Upper lobe of left lung (tissue), 6 donors: ENCODE data around the gene GSG1L. TPM values are rescaled to one million over a fixed set of nuclear protein-coding genes. Genes with fewer than 3 reads are reported as not detected.

Experiments used
- ATAC-seq, 2 donors: fragments of 200-7000 bp; cut with Tn5 transposase; one replicate each; pipeline ENCODE4 v1.9.1; 2022; ENCODE audit warnings: mild to moderate bottlenecking in 2 of 2, moderate library complexity in 2 of 2; ENCODE audit not compliant: low FRiP score in 2 of 2
- DNase-seq, 2 donors: peaks; one replicate each; pipeline ENCODE4 v3.0.0-alpha.2; 2019 to 2020
- H3K27ac ChIP-seq, 4 donors: fragments of 200-600 bp; sonication (generic); one replicate each; pipeline ENCODE4 v1.5.1; 2016 to 2019
- H3K27me3 ChIP-seq, 4 donors: fragments of 200-600 bp; sonication (generic); one replicate each; pipeline ENCODE4 v1.5.1; 2017 to 2019
- H3K36me3 ChIP-seq, 4 donors: fragments of 200-600 bp; sonication (generic); one replicate each; pipeline ENCODE4 v1.5.1; 2016 to 2019
- H3K4me1 ChIP-seq, 4 donors: fragments of 200-600 bp; sonication (generic); one replicate each; pipeline ENCODE4 v1.5.1; 2018 to 2019
- H3K4me3 ChIP-seq, 4 donors: fragments of 200-600 bp; sonication (generic); one replicate each; pipeline ENCODE4 v1.5.1; 2017 to 2019; ENCODE audit warnings: mild to moderate bottlenecking in 2 of 4, moderate library complexity in 1 of 4
- H3K9me3 ChIP-seq, 4 donors: fragments of 200-600 bp; sonication (generic); one replicate each; pipeline ENCODE4 v1.5.1; 2018 to 2019
- EP300 ChIP-seq, 4 donors: sonication (generic); formaldehyde crosslinking; IDR thresholded peaks; one replicate each; pipeline ENCODE4 v1.5.1; 2017; ENCODE audit warnings: antibody characterized with exemption in 4 of 4, control low read depth in 2 of 4
- POLR2A ChIP-seq, 4 donors: fragments of 450-650 bp; IDR thresholded peaks; one replicate each; pipeline ENCODE4 v1.5.1; 2016 to 2017; ENCODE audit warnings: antibody characterized with exemption in 4 of 4, mild to moderate bottlenecking in 2 of 4
- POLR2AphosphoS5 ChIP-seq, 2 donors: sonication (generic); formaldehyde crosslinking; IDR thresholded peaks; one replicate each; pipeline ENCODE4 v1.5.1; 2017; ENCODE audit warnings: antibody characterized with exemption in 2 of 2
- WGBS, 2 donors: methylation state at CpG; one replicate each; pipeline ENCODE4 v1.1.5; 2017 to 2018; 5-methylcytosine and 5-hydroxymethylcytosine counted together
- total RNA-seq, 6 donors: library from RNA; depleted of rRNA in 4 of 6; stranded (reverse); fragments of >200 nt in 4 of 6; gene quantifications; one replicate each; pipeline versions ENCODE4 v1.1.0 to v1.2.1, GENCODE V29; 2016 to 2021
- TF ChIP-seq, protein P1 (sequence below), 6 experiments: fragments of 450-650 bp in 4 of 6; fragments of 200-600 bp in 2 of 6; sonication (generic) in 2 of 6; IDR thresholded peaks; one replicate each; pipeline ENCODE4 v1.5.1; 2016 to 2019; ENCODE audit warnings: antibody characterized with exemption in 6 of 6
- donor health status: DM: no; HTN: no; CAD: no; lungs with moderate emphysema.
- donor health status: DM: no; HTN: yes; CAD: no; lungs with severe emphysema.

The GSG1L gene
- total RNA-seq, 6 donors from 2014 or later, result 2.2 TPM; not detected in 5

GRCh38 chr16:28062261-28062846, 1.2 kb downstream of the GSG1L start:
- DNase-seq, result no peak
- TF ChIP-seq EP300 (IDR thresholded peaks at IDR 0.05), result no peak
- TF ChIP-seq, protein P1, sequence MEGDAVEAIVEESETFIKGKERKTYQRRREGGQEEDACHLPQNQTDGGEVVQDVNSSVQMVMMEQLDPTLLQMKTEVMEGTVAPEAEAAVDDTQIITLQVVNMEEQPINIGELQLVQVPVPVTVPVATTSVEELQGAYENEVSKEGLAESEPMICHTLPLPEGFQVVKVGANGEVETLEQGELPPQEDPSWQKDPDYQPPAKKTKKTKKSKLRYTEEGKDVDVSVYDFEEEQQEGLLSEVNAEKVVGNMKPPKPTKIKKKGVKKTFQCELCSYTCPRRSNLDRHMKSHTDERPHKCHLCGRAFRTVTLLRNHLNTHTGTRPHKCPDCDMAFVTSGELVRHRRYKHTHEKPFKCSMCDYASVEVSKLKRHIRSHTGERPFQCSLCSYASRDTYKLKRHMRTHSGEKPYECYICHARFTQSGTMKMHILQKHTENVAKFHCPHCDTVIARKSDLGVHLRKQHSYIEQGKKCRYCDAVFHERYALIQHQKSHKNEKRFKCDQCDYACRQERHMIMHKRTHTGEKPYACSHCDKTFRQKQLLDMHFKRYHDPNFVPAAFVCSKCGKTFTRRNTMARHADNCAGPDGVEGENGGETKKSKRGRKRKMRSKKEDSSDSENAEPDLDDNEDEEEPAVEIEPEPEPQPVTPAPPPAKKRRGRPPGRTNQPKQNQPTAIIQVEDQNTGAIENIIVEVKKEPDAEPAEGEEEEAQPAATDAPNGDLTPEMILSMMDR (IDR thresholded peaks at IDR 0.05), result no peak
- no peak for TF ChIP-seq POLR2AphosphoS5 (IDR thresholded peaks at IDR 0.05)
- TF ChIP-seq POLR2A (IDR thresholded peaks at IDR 0.05), result no peak
- Histone ChIP-seq H3K9me3 (no peaks in the 10 kb centered on the region), H3K4me1 (peaks cover 0 to 16% (median 2%) of the 10 kb centered on the region in 4 donors), H3K27ac (no peak overlapping the region), H3K4me3 (peak overlapping the region in 3 of 4 donors; percentile 21 to 29 (median 28)), H3K27me3 (peaks cover 0 to 24% (median 10%) of the 10 kb centered on the region in 4 donors), H3K36me3 (no peaks in the 10 kb centered on the region)
- no peak for ATAC-seq
- 11 to 15% methylated on average over 8 to 24 of the region's 39 CpGs for WGBS, 2 donors

GRCh38 chr16:28061352-28062101, 2.0 kb downstream of the GSG1L start:
- ATAC-seq, result no peak
- TF ChIP-seq POLR2AphosphoS5 (IDR thresholded peaks at IDR 0.05), result no peak
- TF ChIP-seq, protein P1 (IDR thresholded peaks at IDR 0.05), result no peak
- TF ChIP-seq POLR2A (IDR thresholded peaks at IDR 0.05), result no peak
- no peak for TF ChIP-seq EP300 (IDR thresholded peaks at IDR 0.05)
- H3K27me3 ChIP-seq, result peaks cover 0 to 24% (median 10%) of the 10 kb centered on the region in 4 donors
- no peak for DNase-seq
- 74 to 75% methylated on average over 10 of the region's 10 CpGs for WGBS, 2 donors
- no peaks in the 10 kb centered on the region for H3K9me3 ChIP-seq
- H3K36me3 ChIP-seq, result no peaks in the 10 kb centered on the region
- no peak overlapping the region for H3K27ac ChIP-seq
- peaks cover 0 to 16% (median 2%) of the 10 kb centered on the region in 4 donors for H3K4me1 ChIP-seq
- no peak overlapping the region for H3K4me3 ChIP-seq

DNA sequence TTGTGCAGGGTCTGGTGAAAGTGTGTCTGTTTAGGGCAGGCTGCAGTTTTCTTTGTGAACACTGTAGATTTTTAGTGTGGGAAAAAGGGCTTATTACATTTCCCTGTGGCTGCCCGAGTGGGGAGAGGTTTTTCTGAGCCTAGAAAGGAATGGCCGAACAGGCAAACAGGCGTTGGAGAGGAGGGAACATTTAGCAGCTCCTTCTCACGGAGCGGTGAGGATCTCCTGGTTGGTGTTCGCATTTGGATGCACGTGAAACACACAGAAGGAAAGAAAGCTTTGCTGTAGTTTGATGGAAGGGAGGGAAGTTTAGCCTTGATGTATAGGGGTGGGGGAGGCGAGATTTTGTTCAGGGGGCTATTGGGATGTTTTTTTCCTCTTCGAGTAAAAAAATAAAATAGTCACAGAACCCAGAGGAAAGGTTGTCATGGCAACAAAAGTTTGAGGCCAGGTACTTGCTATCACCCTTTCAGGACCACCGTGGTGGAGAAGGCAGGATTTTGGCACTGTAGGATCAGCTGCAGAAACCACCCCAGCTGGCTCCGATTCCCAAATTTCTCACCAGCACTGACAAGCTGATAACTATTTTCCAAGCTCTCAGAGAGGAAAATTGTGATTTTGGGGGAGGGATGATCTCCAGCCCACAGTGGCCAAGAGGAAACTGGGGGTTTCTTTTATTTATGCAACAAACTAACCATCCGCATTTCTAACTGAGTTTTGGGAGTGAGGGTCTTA, 3.5 kb downstream of the GSG1L start:
- 31 to 36% methylated on average over 12 of the region's 12 CpGs for WGBS, 2 donors
- H3K36me3 ChIP-seq, result no peaks in the 10 kb centered on the region
- H3K4me3 ChIP-seq, result no peak overlapping the region
- TF ChIP-seq EP300 (IDR thresholded peaks at IDR 0.05) (no peak), POLR2A (IDR thresholded peaks at IDR 0.05) (no peak), POLR2AphosphoS5 (IDR thresholded peaks at IDR 0.05) (no peak)
- TF ChIP-seq, protein P1 (IDR thresholded peaks at IDR 0.05), result no peak
- H3K27me3 ChIP-seq, result peaks cover 0 to 24% (median 10%) of the 10 kb centered on the region in 4 donors
- H3K4me1 ChIP-seq, result peaks cover 0 to 16% (median 2%) of the 10 kb centered on the region in 4 donors
- H3K9me3 ChIP-seq, result no peaks in the 10 kb centered on the region
- ATAC-seq, result no peak
- H3K27ac ChIP-seq, result no peak overlapping the region
- DNase-seq, result no peak

DNA sequence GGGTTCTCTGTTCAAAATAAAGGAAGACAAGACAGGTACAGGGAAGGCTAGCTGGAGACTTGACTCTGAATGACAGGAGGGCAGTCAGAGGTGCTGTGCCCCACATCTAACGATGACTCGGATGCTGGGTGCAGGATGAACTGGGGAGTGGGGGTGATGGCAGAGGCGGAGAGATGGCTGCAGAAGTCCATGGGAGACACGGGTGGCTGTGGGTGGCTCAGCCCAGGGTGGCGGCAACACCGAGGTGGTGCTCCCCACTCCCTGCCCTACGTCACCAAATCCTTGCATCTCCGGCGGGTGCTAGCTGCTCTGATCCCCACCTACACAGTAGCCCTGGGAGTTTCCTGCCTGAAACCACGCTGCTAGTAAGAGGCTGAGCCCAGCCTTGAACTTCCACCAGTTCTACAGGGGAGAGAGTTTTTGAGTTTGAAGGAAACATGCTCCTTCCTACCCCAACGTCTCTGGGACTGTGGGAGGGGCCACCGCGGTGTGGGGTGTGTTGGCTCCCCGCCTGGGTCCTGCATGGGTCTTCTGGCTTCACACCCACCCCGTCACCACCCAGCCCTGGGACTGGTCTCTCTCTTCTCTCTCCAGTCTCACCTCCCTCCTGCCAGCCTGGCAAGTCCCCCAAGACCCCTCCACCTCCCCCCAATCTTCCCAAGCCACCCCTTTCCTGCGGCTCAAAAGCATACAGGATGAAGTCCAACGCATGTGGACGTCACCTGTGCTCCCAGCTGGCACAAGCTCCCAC, 4.5 kb downstream of the GSG1L start:
- TF ChIP-seq POLR2AphosphoS5 (IDR thresholded peaks at IDR 0.05) (no peak), POLR2A (IDR thresholded peaks at IDR 0.05) (no peak), EP300 (IDR thresholded peaks at IDR 0.05) (no peak)
- TF ChIP-seq, protein P1 (IDR thresholded peaks at IDR 0.05), result no peak
- Histone ChIP-seq H3K36me3 (no peaks in the 10 kb centered on the region), H3K4me1 (peaks cover 0 to 16% (median 2%) of the 10 kb centered on the region in 4 donors), H3K4me3 (no peak overlapping the region), H3K27me3 (peaks cover 0 to 23% (median 8%) of the 10 kb centered on the region in 4 donors), H3K27ac (no peak overlapping the region), H3K9me3 (no peaks in the 10 kb centered on the region)
- no peak for DNase-seq
- WGBS, 2 donors, result 59 to 64% methylated on average over 11 to 17 of the region's 18 CpGs
- ATAC-seq, result peak in 1 of 2 donors; percentile 23
